Glutamatergic neuron (in vitro differentiated cells): Measurements from ENCODE around the gene CACHD1. TPM values are rescaled to one million over a fixed set of nuclear protein-coding genes. Genes with fewer than 3 reads are reported as not detected.
"Not testable (repeated sequence)": the region's sequence is repeated elsewhere in the genome, so short reads cannot be mapped to it uniquely, and the experiment has no call there.

Experiments
- DNase-seq: peaks from one replicate; pipeline ENCODE4 v3.0.0; 2022
- H3K27ac Mint-ChIP-seq: one replicate; pipeline ENCODE4 v1.8.0; 2020; ENCODE audit warnings: mild to moderate bottlenecking, mixed read lengths, inconsistent platforms; ENCODE audit not compliant: unreplicated experiment
- H3K27me3 Mint-ChIP-seq: one replicate; pipeline ENCODE4 v1.8.0; 2020; ENCODE audit warnings: mild to moderate bottlenecking, moderate library complexity, mixed read lengths, inconsistent platforms; ENCODE audit not compliant: unreplicated experiment
- H3K36me3 Mint-ChIP-seq: one replicate; pipeline ENCODE4 v1.8.0; 2020; ENCODE audit warnings: mild to moderate bottlenecking, mixed read lengths, inconsistent platforms; ENCODE audit not compliant: unreplicated experiment
- H3K4me1 Mint-ChIP-seq: one replicate; pipeline ENCODE4 v1.8.0; 2020; ENCODE audit warnings: mild to moderate bottlenecking, low read depth, mixed read lengths, inconsistent platforms; ENCODE audit not compliant: unreplicated experiment
- H3K4me3 Mint-ChIP-seq: one replicate; pipeline ENCODE4 v1.8.0; 2020; ENCODE audit warnings: mild to moderate bottlenecking, mixed read lengths, inconsistent platforms; ENCODE audit not compliant: unreplicated experiment
- H3K9me3 Mint-ChIP-seq: one replicate; pipeline ENCODE4 v1.8.0; 2020; ENCODE audit warnings: mild to moderate bottlenecking, moderate library complexity, mixed read lengths, inconsistent platforms; ENCODE audit not compliant: unreplicated experiment
- total RNA-seq: library from RNA; stranded (reverse); fragmentation: NEBNext Ultra II Directional; extraction: Animal tissue kit (Norgen Biotek cat#: 25700); gene quantifications from one replicate; pipeline ENCODE4 v1.2.1, GENCODE V29; 2021; ENCODE audit not compliant: unreplicated experiment
- TF ChIP-seq, protein P1 (sequence below): fragments of 200-600 bp; sonication (generic); IDR thresholded peaks from one replicate; pipeline ENCODE4 v1.5.0; 2021; ENCODE audit not compliant: partially characterized antibody, unreplicated experiment

CACHD1 gene
- total RNA-seq, 1 donor from 2014 or later: 9.4 TPM

DNA sequence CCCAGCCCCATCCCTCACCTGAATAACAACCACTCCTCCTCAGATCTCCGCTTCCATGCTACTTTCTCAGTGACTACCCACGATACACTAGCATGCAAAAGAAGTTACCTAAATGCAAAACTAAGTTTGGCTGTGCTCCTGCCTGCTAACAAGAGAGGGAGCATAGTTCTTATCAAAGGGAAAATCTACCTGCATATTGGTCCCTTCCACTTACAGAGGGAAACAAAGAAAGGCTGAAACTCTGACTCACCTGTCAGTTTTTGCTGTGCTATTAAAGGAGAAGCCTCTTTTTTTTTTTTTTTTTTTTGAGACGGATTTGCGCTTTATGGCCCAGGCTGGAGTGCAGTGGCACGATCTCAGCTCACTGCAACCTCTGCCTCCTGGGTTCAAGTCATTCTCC lies 231.1 kb downstream of the CACHD1 start:
- Mint-ChIP-seq H3K27me3 (no peaks in the 10 kb centered on the region), H3K4me3 (no peak overlapping the region), H3K9me3 (peaks cover 2% of the 10 kb centered on the region), H3K27ac (no peak overlapping the region), H3K4me1 (no peaks in the 10 kb centered on the region), H3K36me3 (no peaks in the 10 kb centered on the region)
- no peak for DNase-seq
- TF ChIP-seq, protein P1, sequence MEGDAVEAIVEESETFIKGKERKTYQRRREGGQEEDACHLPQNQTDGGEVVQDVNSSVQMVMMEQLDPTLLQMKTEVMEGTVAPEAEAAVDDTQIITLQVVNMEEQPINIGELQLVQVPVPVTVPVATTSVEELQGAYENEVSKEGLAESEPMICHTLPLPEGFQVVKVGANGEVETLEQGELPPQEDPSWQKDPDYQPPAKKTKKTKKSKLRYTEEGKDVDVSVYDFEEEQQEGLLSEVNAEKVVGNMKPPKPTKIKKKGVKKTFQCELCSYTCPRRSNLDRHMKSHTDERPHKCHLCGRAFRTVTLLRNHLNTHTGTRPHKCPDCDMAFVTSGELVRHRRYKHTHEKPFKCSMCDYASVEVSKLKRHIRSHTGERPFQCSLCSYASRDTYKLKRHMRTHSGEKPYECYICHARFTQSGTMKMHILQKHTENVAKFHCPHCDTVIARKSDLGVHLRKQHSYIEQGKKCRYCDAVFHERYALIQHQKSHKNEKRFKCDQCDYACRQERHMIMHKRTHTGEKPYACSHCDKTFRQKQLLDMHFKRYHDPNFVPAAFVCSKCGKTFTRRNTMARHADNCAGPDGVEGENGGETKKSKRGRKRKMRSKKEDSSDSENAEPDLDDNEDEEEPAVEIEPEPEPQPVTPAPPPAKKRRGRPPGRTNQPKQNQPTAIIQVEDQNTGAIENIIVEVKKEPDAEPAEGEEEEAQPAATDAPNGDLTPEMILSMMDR: no peak

DNA sequence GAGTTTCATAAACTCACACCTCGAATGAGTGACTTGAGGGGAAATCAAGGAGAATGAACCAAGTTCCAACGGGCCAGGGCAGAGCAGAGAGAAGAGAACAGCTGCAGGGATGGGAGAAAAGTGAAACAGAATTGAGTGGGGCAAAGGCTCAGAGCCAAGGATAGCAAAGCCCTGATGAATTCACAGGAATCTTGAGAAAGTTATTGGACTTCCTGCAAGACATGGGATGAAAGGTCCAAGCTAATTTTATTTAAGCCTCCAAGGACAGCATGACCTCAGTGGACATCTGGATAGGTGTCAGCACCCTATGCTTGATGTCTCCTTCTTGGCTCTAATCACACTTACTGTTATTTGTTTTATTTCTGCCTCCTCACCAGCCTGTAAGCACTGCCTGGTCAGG lies 232.0 kb downstream of the CACHD1 start:
- H3K4me3 Mint-ChIP-seq: no peak overlapping the region
- TF ChIP-seq, protein P1: no peak
- H3K4me1 Mint-ChIP-seq: no peaks in the 10 kb centered on the region
- DNase-seq: no peak
- H3K27ac Mint-ChIP-seq: no peak overlapping the region
- peaks cover 2% of the 10 kb centered on the region for H3K9me3 Mint-ChIP-seq
- no peaks in the 10 kb centered on the region for H3K36me3 Mint-ChIP-seq
- H3K27me3 Mint-ChIP-seq: no peaks in the 10 kb centered on the region

DNA sequence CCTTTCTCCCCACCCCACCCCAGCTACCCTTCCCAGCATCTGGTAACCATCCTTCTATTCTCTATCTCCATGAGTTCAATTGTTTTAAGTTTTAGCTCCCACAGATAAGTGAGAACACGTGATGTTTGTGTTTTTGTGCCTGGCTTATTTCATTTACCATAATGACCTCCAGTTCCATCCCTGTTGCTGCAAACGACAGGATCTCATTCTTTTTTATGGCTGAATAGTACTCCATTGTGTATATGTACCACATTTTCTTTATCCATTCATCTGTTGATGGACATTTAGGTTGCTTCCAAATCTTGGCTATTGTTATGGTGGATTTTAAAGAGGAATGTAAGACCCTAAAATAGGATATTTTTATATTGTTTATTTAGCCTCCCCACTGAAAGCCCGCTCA lies 232.7 kb downstream of the CACHD1 start:
- H3K9me3 Mint-ChIP-seq, H3K27ac Mint-ChIP-seq, DNase-seq, H3K36me3 Mint-ChIP-seq, H3K27me3 Mint-ChIP-seq, H3K4me1 Mint-ChIP-seq, H3K4me3 Mint-ChIP-seq: not testable (repeated sequence)

DNA sequence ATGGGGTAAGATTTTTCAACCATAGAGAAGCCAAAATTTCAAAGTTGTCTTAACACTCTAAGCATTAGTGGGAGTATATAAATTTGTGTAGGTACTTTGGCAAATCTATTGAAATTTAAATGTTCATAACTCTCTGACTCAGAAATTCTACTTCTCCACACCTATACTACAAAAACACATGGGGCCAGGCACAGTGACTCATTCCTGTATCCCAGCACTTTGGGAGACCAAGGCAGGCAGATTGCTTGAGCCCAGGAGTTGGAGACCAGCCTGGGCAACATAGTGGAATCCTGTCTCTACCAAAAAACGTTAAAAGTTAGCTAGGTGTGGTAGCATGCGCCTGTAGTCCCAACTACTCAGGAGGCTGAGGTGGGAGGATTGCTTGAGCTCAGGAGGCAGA lies 233.7 kb downstream of the CACHD1 start:
- Mint-ChIP-seq H3K4me3 (no peak overlapping the region), H3K4me1 (no peaks in the 10 kb centered on the region), H3K27me3 (no peaks in the 10 kb centered on the region), H3K27ac (no peak overlapping the region), H3K9me3 (peaks cover 2% of the 10 kb centered on the region), H3K36me3 (no peaks in the 10 kb centered on the region)
- no peak for DNase-seq
- TF ChIP-seq, protein P1: no peak

DNA sequence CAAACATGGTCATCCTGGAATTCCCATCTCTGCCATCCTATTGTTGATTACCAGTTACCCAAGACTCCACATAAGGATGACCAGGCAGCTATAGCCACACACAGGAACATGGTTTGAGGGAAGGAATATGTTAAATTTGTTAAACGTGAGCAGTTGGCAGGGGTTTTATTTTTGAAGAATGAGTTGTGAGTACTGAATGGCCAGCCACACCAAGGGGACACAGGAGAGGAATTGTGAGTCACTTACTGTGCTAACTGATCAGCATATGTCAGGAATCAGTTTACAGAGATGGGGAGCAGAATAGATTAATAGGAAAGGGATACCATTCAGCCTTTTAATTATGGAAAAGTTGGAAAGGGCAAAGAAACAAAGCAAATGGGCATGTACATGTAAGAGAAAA lies 235.7 kb downstream of the CACHD1 start:
- Mint-ChIP-seq H3K9me3 (peaks cover 2% of the 10 kb centered on the region), H3K36me3 (no peaks in the 10 kb centered on the region), H3K27me3 (no peaks in the 10 kb centered on the region), H3K4me3 (no peak overlapping the region), H3K27ac (no peak overlapping the region), H3K4me1 (no peaks in the 10 kb centered on the region)
- TF ChIP-seq, protein P1: no peak
- no peak for DNase-seq

DNA sequence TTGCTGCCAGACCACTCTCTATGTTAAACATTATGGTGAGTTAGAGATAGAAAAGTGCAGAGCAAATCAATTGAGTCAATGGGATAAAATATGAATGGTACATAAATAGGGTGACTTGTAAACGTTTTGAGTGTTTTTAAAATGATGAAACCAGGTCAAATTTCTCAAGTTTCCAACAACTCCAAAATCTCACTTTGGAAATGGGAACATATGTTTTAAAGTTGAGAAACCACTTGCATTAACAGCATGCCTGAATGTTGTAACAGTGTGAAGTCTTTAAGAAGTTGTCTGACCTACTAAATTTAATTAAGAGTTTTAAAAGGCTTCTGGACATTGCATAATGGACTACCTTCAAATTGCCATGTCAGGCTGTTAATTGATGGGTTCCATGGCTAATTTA lies 241.3 kb downstream of the CACHD1 start:
- Mint-ChIP-seq H3K4me3 (no peak overlapping the region), H3K27me3 (no peaks in the 10 kb centered on the region), H3K4me1 (no peaks in the 10 kb centered on the region), H3K27ac (no peak overlapping the region), H3K9me3 (no peaks in the 10 kb centered on the region), H3K36me3 (no peaks in the 10 kb centered on the region)
- TF ChIP-seq, protein P1: no peak
- DNase-seq: no peak
